Psoas muscle (tissue), 8 donors: Measurements from ENCODE around the gene GPC6. TPM values are rescaled to one million over a fixed set of nuclear protein-coding genes. Genes with fewer than 3 reads are reported as not detected.
A peak's percentile ranks its signal among the peaks of the same experiment; 100 is the strongest.

ENCODE experiments used
- ATAC-seq, 4 donors: fragments of 200-7000 bp; cut with Tn5 transposase; one replicate each; pipeline ENCODE4 v1.9.1; 2020; ENCODE audit warnings: moderate library complexity in 3 of 4, mild to moderate bottlenecking in 2 of 4
- DNase-seq, 2 donors: peaks; one replicate each; pipeline ENCODE4 v3.0.0-alpha.2; 2020
- H3K27ac ChIP-seq: fragments of 200-600 bp; one replicate; pipeline ENCODE4 v1.8.0; 2022
- H3K27me3 ChIP-seq, 3 donors: fragments of 200-600 bp in 1 of 3; one replicate each; pipeline versions ENCODE4 v1.6.1 to v1.8.0; 2013 to 2022; ENCODE audit warnings: low read length in 2 of 3, mild to moderate bottlenecking in 2 of 3, moderate library complexity in 1 of 3; ENCODE audit not compliant: insufficient read depth in 3 of 3
- H3K36me3 ChIP-seq, 2 donors: fragments of 200-600 bp in 1 of 2; one replicate each; pipeline versions ENCODE4 v1.6.1 to v1.8.0; 2013 to 2022; ENCODE audit warnings: low read depth in 1 of 2, mild to moderate bottlenecking in 1 of 2, moderate library complexity in 1 of 2; ENCODE audit not compliant: insufficient read depth in 1 of 2
- H3K4me1 ChIP-seq: fragments of 200-600 bp; one replicate; pipeline ENCODE4 v1.8.0; 2022
- H3K4me3 ChIP-seq: fragments of 200-600 bp; one replicate; pipeline ENCODE4 v1.8.0; 2022; ENCODE audit warnings: mild to moderate bottlenecking
- H3K9me3 ChIP-seq: fragments of 200-600 bp; one replicate; pipeline ENCODE4 v1.8.0; 2022
- CTCF ChIP-seq: fragments of 200-600 bp; IDR thresholded peaks from one replicate; pipeline ENCODE4 v1.8.0; 2022; ENCODE audit warnings: antibody characterized with exemption
- WGBS, 3 donors: extraction: QIAGEN DNeasy Blood & Tissue Kit; methylation state at CpG; one replicate each; pipeline versions ENCODE4 v1.1.6 to v1.1.7; 2013; 5-methylcytosine and 5-hydroxymethylcytosine counted together
- intact Hi-C, 2 donors: fragments of 100-400 bp; cut with DNase I; formaldehyde crosslinking; loops; one replicate each; pipeline versions ENCODE4 v1.11.0 to v1.14.2; 2022
- polyA plus RNA-seq, 3 donors: library from polyadenylated mRNA; stranded (reverse); fragments of 200-250 nt; gene quantifications; one replicate each; pipeline ENCODE4 v1.2.3, GENCODE V29; 2013
- total RNA-seq, 4 donors: library from RNA; stranded (reverse); fragmentation: NEBNext Ultra II Directional in 2 of 4; extraction: Animal tissue kit (Norgen Biotek cat#: 25700) in 2 of 4; gene quantifications; one replicate each; pipeline versions ENCODE4 v1.2.1 to v1.2.4, GENCODE V29; 2021 to 2023
- donor health status: healthy with polysubstance abuse.
- donor health status: DM: no; HTN: no; CAD: no; lungs with moderate emphysema.
- donor health status: Bipolar disorder and iron deficiency.
- donor health status: healthy.
- donor health status: DM: yes; HTN: yes; CAD: no.
- donor health status: DM: no; HTN: no; CAD: no.
- donor health status: DM: no; HTN: no; CAD: no.
- donor health status: DM: yes; HTN: yes; CAD: no.

Gene GPC6
- total and polyA plus RNA-seq, 7 donors: 0.07 to 3.7 (median 0.57) TPM

GRCh38 chr13:94120878-94121277 is 894.3 kb downstream of the GPC6 start:
- no peak for ATAC-seq
- Histone ChIP-seq H3K9me3 (no peaks in the 10 kb centered on the region), H3K4me1 (no peaks in the 10 kb centered on the region), H3K4me3 (no peak overlapping the region), H3K27ac (no peak overlapping the region), H3K27me3 (no peaks in the 10 kb centered on the region), H3K36me3 (no peaks in the 10 kb centered on the region)
- DNase-seq: no peak
- TF ChIP-seq CTCF: no peak
- WGBS, 3 donors: 59 to 76% (median 62%) methylated on average over 2 of the region's 2 CpGs
- intact Hi-C loops: no loop called here

- ATAC-seq: no peak
- no peak for TF ChIP-seq CTCF
- WGBS, 3 donors: 56 to 89% (median 75%) methylated on average over 1 of the region's 1 CpG
- H3K4me3 ChIP-seq: no peak overlapping the region
- DNase-seq: no peak
- H3K27me3 ChIP-seq: no peaks in the 10 kb centered on the region
- intact Hi-C loops: no loop called here
- no peak overlapping the region for H3K27ac ChIP-seq
- H3K4me1 ChIP-seq: no peaks in the 10 kb centered on the region
- H3K9me3 ChIP-seq: no peaks in the 10 kb centered on the region
- no peaks in the 10 kb centered on the region for H3K36me3 ChIP-seq
Measured at GRCh38 chr13:94121686-94122085, 895.1 kb downstream of the GPC6 start.

- Histone ChIP-seq H3K9me3 (no peaks in the 10 kb centered on the region), H3K4me1 (no peaks in the 10 kb centered on the region)
Measured at GRCh38 chr13:94122300-94122915, 895.8 kb downstream of the GPC6 start.

GRCh38 chr13:94123557-94123956 is 897.0 kb downstream of the GPC6 start:
- WGBS, 3 donors: 40 to 48% (median 40%) methylated on average over 1 of the region's 1 CpG
- TF ChIP-seq CTCF: no peak
- no peaks in the 10 kb centered on the region for H3K36me3 ChIP-seq
- no peaks in the 10 kb centered on the region for H3K9me3 ChIP-seq
- intact Hi-C loops: no loop called here
- peaks cover 3% of the 10 kb centered on the region for H3K4me1 ChIP-seq
- ATAC-seq (no peak), DNase-seq (no peak)
- H3K27me3 ChIP-seq: no peaks in the 10 kb centered on the region
- no peak overlapping the region for H3K27ac ChIP-seq
- no peak overlapping the region for H3K4me3 ChIP-seq

More at GRCh38 chr13:94122300-94122915, 895.8 kb downstream of the GPC6 start:
- Histone ChIP-seq H3K4me3 (no peak overlapping the region), H3K27me3 (no peaks in the 10 kb centered on the region), H3K36me3 (no peaks in the 10 kb centered on the region), H3K27ac (no peak overlapping the region)
- DNase-seq (no peak), ATAC-seq (no peak)
- TF ChIP-seq CTCF: no peak
- intact Hi-C loops: no loop called here
- WGBS, 3 donors: 38 to 57% (median 51%) methylated on average over 4 of the region's 4 CpGs

- Histone ChIP-seq H3K4me3 (no peak overlapping the region), H3K27ac (no peak overlapping the region), H3K9me3 (no peaks in the 10 kb centered on the region), H3K4me1 (peaks cover 3% of the 10 kb centered on the region), H3K36me3 (no peaks in the 10 kb centered on the region), H3K27me3 (no peaks in the 10 kb centered on the region)
- WGBS, 3 donors: 17 to 28% (median 17%) methylated on average over 4 of the region's 4 CpGs
- TF ChIP-seq CTCF: no peak
- intact Hi-C loops: no loop called here
- DNase-seq: peak; percentile 7 to 51
- peak; percentile 68 to 97 (median 89) for ATAC-seq
Measured at GRCh38 chr13:94128430-94128829, 901.8 kb downstream of the GPC6 start.
